NT2/D1 (cell line): ENCODE results near the gene HIC1.

Experiments
- DNase-seq: peaks from one replicate; pipeline ENCODE4 v3.0.0-alpha.2; 2011; ENCODE audit warnings: low read depth, low spot score
- H3K27me3 ChIP-seq: 2 replicates; pipeline ENCODE4 v1.6.0; 2011; ENCODE audit warnings: mild to moderate bottlenecking; ENCODE audit not compliant: insufficient read length, insufficient read depth
- H3K36me3 ChIP-seq: 2 replicates; pipeline ENCODE4 v1.6.1; 2011; ENCODE audit warnings: mild to moderate bottlenecking, low read length, mixed read lengths; ENCODE audit not compliant: insufficient read depth, insufficient read length
- H3K4me1 ChIP-seq: 2 replicates; pipeline ENCODE4 v1.5.1; 2011; ENCODE audit not compliant: insufficient read depth, insufficient read length
- H3K4me3 ChIP-seq: 2 replicates; pipeline ENCODE4 v1.5.1; 2011; ENCODE audit warnings: low read depth; ENCODE audit not compliant: insufficient read length
- H3K9ac ChIP-seq: 2 replicates; pipeline ENCODE4 v1.6.0; 2011; ENCODE audit warnings: low read depth; ENCODE audit not compliant: insufficient read length
- H3K9me3 ChIP-seq: 2 replicates; pipeline ENCODE4 v1.5.1; 2011; ENCODE audit warnings: mild to moderate bottlenecking, low read length; ENCODE audit not compliant: insufficient read depth
- SUZ12 ChIP-seq: IDR thresholded peaks from 2 replicates; pipeline ENCODE4 v1.6.1; 2011; ENCODE audit not compliant: insufficient read length, insufficient read depth; ENCODE audit errors: extremely low read depth
- YY1 ChIP-seq: IDR thresholded peaks from 2 replicates; pipeline ENCODE4 v1.6.1; 2011; ENCODE audit not compliant: insufficient read length, insufficient read depth
- ZNF274 ChIP-seq: IDR thresholded peaks from 2 replicates; pipeline ENCODE4 v1.6.1; 2011; ENCODE audit warnings: mild to moderate bottlenecking, low read depth, low read length

HIC1 gene

GRCh38 chr17:2082003-2082781 is 27.3 kb downstream of the HIC1 start:
- H3K9me3 ChIP-seq, result no peaks in the 10 kb centered on the region
- no peaks in the 10 kb centered on the region for H3K27me3 ChIP-seq
- H3K36me3 ChIP-seq, result peaks cover 27% of the 10 kb centered on the region
- peaks cover 6% of the 10 kb centered on the region for H3K4me1 ChIP-seq
- no peak overlapping the region for H3K4me3 ChIP-seq
- no peak for DNase-seq
- TF ChIP-seq YY1, result no peak
- no peak overlapping the region for H3K9ac ChIP-seq

- TF ChIP-seq SUZ12, result no peak
- no peak for TF ChIP-seq ZNF274
- no peak for TF ChIP-seq YY1
- Histone ChIP-seq H3K4me1 (peaks cover 6% of the 10 kb centered on the region), H3K9me3 (no peaks in the 10 kb centered on the region), H3K9ac (peak overlapping the region; percentile 21), H3K4me3 (no peak overlapping the region), H3K27me3 (no peaks in the 10 kb centered on the region), H3K36me3 (peaks cover 16% of the 10 kb centered on the region)
- no peak for DNase-seq
Observed at GRCh38 chr17:2083613-2084035, 28.7 kb downstream of the HIC1 start.

GRCh38 chr17:2084036-2084765 is 29.3 kb downstream of the HIC1 start:
- Histone ChIP-seq H3K27me3 (no peaks in the 10 kb centered on the region), H3K9ac (peak overlapping the region; percentile 21), H3K9me3 (no peaks in the 10 kb centered on the region), H3K4me1 (peaks cover 6% of the 10 kb centered on the region), H3K36me3 (peaks cover 16% of the 10 kb centered on the region), H3K4me3 (no peak overlapping the region)
- DNase-seq, result no peak
- no peak for TF ChIP-seq ZNF274
- TF ChIP-seq SUZ12, result no peak
- TF ChIP-seq YY1, result no peak

GRCh38 chr17:2084766-2085647 is 30.1 kb downstream of the HIC1 start:
- DNase-seq, result no peak
- Histone ChIP-seq H3K27me3 (no peaks in the 10 kb centered on the region), H3K36me3 (peaks cover 14% of the 10 kb centered on the region), H3K9me3 (no peaks in the 10 kb centered on the region), H3K9ac (no peak overlapping the region), H3K4me3 (no peak overlapping the region), H3K4me1 (peaks cover 10% of the 10 kb centered on the region)
- TF ChIP-seq ZNF274 (no peak), YY1 (no peak), SUZ12 (no peak)

- DNase-seq, result no peak
- H3K9me3 ChIP-seq, result no peaks in the 10 kb centered on the region
- TF ChIP-seq ZNF274, result no peak
- no peak for TF ChIP-seq SUZ12
- no peak for TF ChIP-seq YY1
- H3K9ac ChIP-seq, result no peak overlapping the region
- H3K4me1 ChIP-seq, result peaks cover 14% of the 10 kb centered on the region
- no peaks in the 10 kb centered on the region for H3K27me3 ChIP-seq
- H3K36me3 ChIP-seq, result peaks cover 11% of the 10 kb centered on the region
- no peak overlapping the region for H3K4me3 ChIP-seq
Observed at GRCh38 chr17:2085648-2085949, 30.7 kb downstream of the HIC1 start.

GRCh38 chr17:2086306-2086705 is 31.4 kb downstream of the HIC1 start:
- Histone ChIP-seq H3K9ac (no peak overlapping the region), H3K9me3 (no peaks in the 10 kb centered on the region), H3K36me3 (peaks cover 7% of the 10 kb centered on the region), H3K4me1 (peaks cover 17% of the 10 kb centered on the region), H3K27me3 (no peaks in the 10 kb centered on the region), H3K4me3 (no peak overlapping the region)
- TF ChIP-seq YY1 (no peak), ZNF274 (no peak), SUZ12 (no peak)
- no peak for DNase-seq
